ELF-1 (cell line): Measurements from ENCODE around the gene TMEM117.
"Not testable (repeated sequence)": the region's sequence is repeated elsewhere in the genome, so short reads cannot be mapped to it uniquely, and the experiment has no call there.

Experiments
- DNase-seq: peaks from one replicate; pipeline ENCODE4 v3.0.0-alpha.2; 2016; ENCODE audit warnings: low read depth, low spot score

TMEM117 gene

GRCh38 chr12:44020555-44020954 is 184.7 kb downstream of the TMEM117 start:
- DNase-seq = no peak

- no peak for DNase-seq
These were observed 185.6 kb downstream of the TMEM117 start for GRCh38 chr12:44021471-44021971.

GRCh38 chr12:44025499-44025898 is 189.6 kb downstream of the TMEM117 start:
- DNase-seq = no peak

- no peak for DNase-seq
These were observed 190.2 kb downstream of the TMEM117 start for GRCh38 chr12:44026046-44026445.

- not testable (repeated sequence) for DNase-seq
These were observed 191.0 kb downstream of the TMEM117 start for GRCh38 chr12:44026926-44027325.

- no peak for DNase-seq
These were observed 193.3 kb downstream of the TMEM117 start for GRCh38 chr12:44029194-44029593.

- DNase-seq = no peak
These were observed 195.7 kb downstream of the TMEM117 start for GRCh38 chr12:44031472-44032185.

GRCh38 chr12:44034906-44035305 is 199.0 kb downstream of the TMEM117 start:
- DNase-seq = no peak

GRCh38 chr12:44036875-44037443 is 201.1 kb downstream of the TMEM117 start:
- DNase-seq = no peak

GRCh38 chr12:44038411-44038810 is 202.5 kb downstream of the TMEM117 start:
- no peak for DNase-seq

- not testable (repeated sequence) for DNase-seq
These were observed 208.6 kb downstream of the TMEM117 start for GRCh38 chr12:44044491-44044890.

- DNase-seq = no peak
These were observed 211.0 kb downstream of the TMEM117 start for GRCh38 chr12:44046732-44047417.

- DNase-seq = no peak
These were observed 216.7 kb downstream of the TMEM117 start for GRCh38 chr12:44052554-44052953.

GRCh38 chr12:44053549-44054127 is 217.8 kb downstream of the TMEM117 start:
- DNase-seq = no peak

- no peak for DNase-seq
These were observed 218.4 kb downstream of the TMEM117 start for GRCh38 chr12:44054281-44054680.

- no peak for DNase-seq
These were observed 222.5 kb downstream of the TMEM117 start for GRCh38 chr12:44058366-44058765.

GRCh38 chr12:44059476-44059875 is 223.6 kb downstream of the TMEM117 start:
- DNase-seq = no peak

GRCh38 chr12:44063671-44064070 is 227.8 kb downstream of the TMEM117 start:
- DNase-seq = no peak

GRCh38 chr12:44076871-44077270 is 241.0 kb downstream of the TMEM117 start:
- DNase-seq = no peak

GRCh38 chr12:44077294-44077693 is 241.4 kb downstream of the TMEM117 start:
- no peak for DNase-seq

- DNase-seq = no peak
These were observed 242.4 kb downstream of the TMEM117 start for GRCh38 chr12:44078273-44078672.

GRCh38 chr12:44088647-44089046 is 252.8 kb downstream of the TMEM117 start:
- no peak for DNase-seq
